Urinary bladder (tissue), 4 donors: ENCODE data around the gene GABRB2. TPM values are rescaled to one million over a fixed set of nuclear protein-coding genes. Genes with fewer than 3 reads are reported as not detected.
"Not testable (repeated sequence)": the region's sequence is repeated elsewhere in the genome, so short reads cannot be mapped to it uniquely, and the experiment has no call there.

Experiments
- DNase-seq: peaks from one replicate; pipeline ENCODE4 v3.0.0-alpha.2; 2015; ENCODE audit errors: extremely low spot score
- H3K27ac ChIP-seq: one replicate; pipeline ENCODE4 v1.5.1; 2013; ENCODE audit warnings: low read depth, mild to moderate bottlenecking, moderate library complexity
- H3K36me3 ChIP-seq: one replicate; pipeline ENCODE4 v1.6.1; 2013; ENCODE audit warnings: mild to moderate bottlenecking, moderate library complexity; ENCODE audit not compliant: insufficient read depth
- H3K4me1 ChIP-seq: one replicate; pipeline ENCODE4 v1.6.1; 2013; ENCODE audit warnings: mild to moderate bottlenecking, moderate library complexity; ENCODE audit not compliant: insufficient read depth
- H3K4me3 ChIP-seq: one replicate; pipeline ENCODE4 v1.5.1; 2013; ENCODE audit warnings: low read depth, low read length
- WGBS: extraction: QIAGEN DNeasy Blood & Tissue Kit; methylation state at CpG from one replicate; pipeline ENCODE4 v1.1.7; 2013; 5-methylcytosine and 5-hydroxymethylcytosine counted together
- polyA plus RNA-seq: library from polyadenylated mRNA; stranded (reverse); fragments of 200-250 nt; gene quantifications from one replicate; pipeline ENCODE4 v1.2.3, GENCODE V29; 2013
- total RNA-seq: library from RNA; depleted of rRNA; stranded (reverse); fragments of >200 nt; gene quantifications from one replicate; pipeline ENCODE4 v1.2.3, GENCODE V29; 2014
- donor health status: healthy with polysubstance abuse.
- donor health status: healthy.

The GABRB2 gene
- total and polyA plus RNA-seq, 2 donors = 0.19 to 1.6 TPM

GRCh38 chr5:161261668-161262323 lies 284.7 kb downstream of the GABRB2 start:
- no peaks in the 10 kb centered on the region for H3K4me1 ChIP-seq
- WGBS = 86% methylated on average over 4 of the region's 4 CpGs
- no peaks in the 10 kb centered on the region for H3K36me3 ChIP-seq
- no peak for DNase-seq
- no peak overlapping the region for H3K27ac ChIP-seq
- H3K4me3 ChIP-seq = no peak overlapping the region

GRCh38 chr5:161258438-161258837 lies 288.1 kb downstream of the GABRB2 start:
- DNase-seq = no peak
- Histone ChIP-seq H3K4me3 (no peak overlapping the region), H3K27ac (no peak overlapping the region), H3K4me1 (no peaks in the 10 kb centered on the region), H3K36me3 (no peaks in the 10 kb centered on the region)

GRCh38 chr5:161256957-161257356 lies 289.6 kb downstream of the GABRB2 start:
- WGBS = 73% methylated on average over 2 of the region's 2 CpGs
- Histone ChIP-seq H3K4me1 (no peaks in the 10 kb centered on the region), H3K36me3 (no peaks in the 10 kb centered on the region), H3K4me3 (no peak overlapping the region), H3K27ac (no peak overlapping the region)
- no peak for DNase-seq

GRCh38 chr5:161252955-161253354 lies 293.6 kb downstream of the GABRB2 start:
- H3K27ac ChIP-seq, H3K4me3 ChIP-seq, DNase-seq, H3K4me1 ChIP-seq, H3K36me3 ChIP-seq: not testable (repeated sequence)
- 73% methylated on average over 3 of the region's 3 CpGs for WGBS

- Histone ChIP-seq H3K4me1 (no peaks in the 10 kb centered on the region), H3K36me3 (no peaks in the 10 kb centered on the region), H3K4me3 (no peak overlapping the region), H3K27ac (no peak overlapping the region)
- DNase-seq = no peak
- 61% methylated on average over 4 of the region's 4 CpGs for WGBS
These were observed 299.8 kb downstream of the GABRB2 start for GRCh38 chr5:161246749-161247148.

- DNase-seq, H3K36me3 ChIP-seq, H3K4me3 ChIP-seq, H3K27ac ChIP-seq, H3K4me1 ChIP-seq: not testable (repeated sequence)
- 64% methylated on average over 5 of the region's 5 CpGs for WGBS
These were observed 300.7 kb downstream of the GABRB2 start for GRCh38 chr5:161245846-161246245.

Other genes starting within 250 kb of the GABRB2 start
- not detected for gene GABRA6, start 139.0 kb upstream of the GABRB2 start, total RNA-seq
- gene GABRA6, start 139.0 kb upstream of the GABRB2 start, polyA plus RNA-seq = not detected